Trophoblast cell (in vitro differentiated cells and primary cell): ENCODE results near the gene EOGT. TPM values are rescaled to one million over a fixed set of nuclear protein-coding genes. Genes with fewer than 3 reads are reported as not detected.

Source experiments
- DNase-seq, 2 donors: peaks; one replicate each; pipeline ENCODE4 v3.0.0-alpha.2; 2016
- H2AFZ ChIP-seq: 2 replicates; pipeline ENCODE4 v1.6.1; 2013; ENCODE audit warnings: low read length, moderate library complexity, mild to moderate bottlenecking; ENCODE audit not compliant: insufficient read depth, poor library complexity
- H2AK5ac ChIP-seq: 2 replicates; pipeline ENCODE4 v1.6.1; 2013; ENCODE audit warnings: mild to moderate bottlenecking, low read length
- H2BK120ac ChIP-seq: 2 replicates; pipeline ENCODE4 v1.6.1; 2013; ENCODE audit warnings: low read length, mild to moderate bottlenecking, moderate library complexity; ENCODE audit not compliant: insufficient read depth, poor library complexity
- H2BK12ac ChIP-seq: 2 replicates; pipeline ENCODE4 v1.6.1; 2013; ENCODE audit warnings: mild to moderate bottlenecking, low read length, moderate library complexity
- H2BK5ac ChIP-seq: 2 replicates; pipeline ENCODE4 v1.6.1; 2013; ENCODE audit warnings: low read length, low read depth, moderate library complexity, mild to moderate bottlenecking; ENCODE audit not compliant: poor library complexity
- H3K14ac ChIP-seq: 2 replicates; pipeline ENCODE4 v1.6.1; 2013; ENCODE audit warnings: mild to moderate bottlenecking, low read length
- H3K18ac ChIP-seq: 2 replicates; pipeline ENCODE4 v1.6.1; 2013; ENCODE audit warnings: mild to moderate bottlenecking, low read length
- H3K23ac ChIP-seq: 2 replicates; pipeline ENCODE4 v1.6.1; 2013; ENCODE audit warnings: low read length
- H3K27ac ChIP-seq: 2 replicates; pipeline ENCODE4 v1.5.1; 2013; ENCODE audit warnings: low read depth, mild to moderate bottlenecking, inconsistent platforms, low read length, moderate library complexity
- H3K27me3 ChIP-seq: 2 replicates; pipeline ENCODE4 v1.6.1; 2013; ENCODE audit warnings: inconsistent platforms, mild to moderate bottlenecking, low read length, moderate library complexity; ENCODE audit not compliant: insufficient read depth
- H3K36me3 ChIP-seq, 2 experiments: 1 replicate in 1 of 2; 2 replicates in 1 of 2; pipeline ENCODE4 v1.6.1; 2013; ENCODE audit warnings: low read length in 2 of 2, mild to moderate bottlenecking in 2 of 2, moderate library complexity in 1 of 2; ENCODE audit not compliant: insufficient read depth in 2 of 2, control insufficient read depth in 1 of 2
- H3K4ac ChIP-seq: 2 replicates; pipeline ENCODE4 v1.6.1; 2013; ENCODE audit warnings: low read depth, mild to moderate bottlenecking, low read length, moderate library complexity
- H3K4me1 ChIP-seq, 2 experiments: 1 replicate in 1 of 2; 2 replicates in 1 of 2; pipeline ENCODE4 v1.6.1; 2013; ENCODE audit warnings: low read length in 2 of 2, mild to moderate bottlenecking in 2 of 2, moderate library complexity in 1 of 2; ENCODE audit not compliant: insufficient read depth in 2 of 2, control insufficient read depth in 1 of 2
- H3K4me2 ChIP-seq: 2 replicates; pipeline ENCODE4 v1.6.1; 2013; ENCODE audit warnings: inconsistent platforms, mild to moderate bottlenecking, low read length, moderate library complexity
- H3K4me3 ChIP-seq: 2 replicates; pipeline ENCODE4 v1.5.1; 2013; ENCODE audit warnings: mild to moderate bottlenecking, low read depth, low read length, inconsistent platforms
- H3K79me1 ChIP-seq: one replicate; pipeline ENCODE4 v1.6.1; 2013; ENCODE audit warnings: low read length
- H3K79me2 ChIP-seq: 2 replicates; pipeline ENCODE4 v1.6.1; 2013; ENCODE audit warnings: low read length, mild to moderate bottlenecking; ENCODE audit not compliant: control insufficient read depth, insufficient read depth, poor library complexity
- H3K9ac ChIP-seq: 2 replicates; pipeline ENCODE4 v1.6.1; 2013; ENCODE audit warnings: mild to moderate bottlenecking, low read length
- H3K9me3 ChIP-seq: 2 replicates; pipeline ENCODE4 v1.6.1; 2013; ENCODE audit warnings: low read depth, mild to moderate bottlenecking, control low read depth, inconsistent platforms, low read length; ENCODE audit not compliant: insufficient read depth
- H4K12ac ChIP-seq: 2 replicates; pipeline ENCODE4 v1.6.1; 2013; ENCODE audit warnings: low read depth, mild to moderate bottlenecking, low read length, moderate library complexity
- H4K8ac ChIP-seq: 2 replicates; pipeline ENCODE4 v1.6.1; 2013; ENCODE audit warnings: low read depth, mild to moderate bottlenecking, low read length, moderate library complexity
- H4K91ac ChIP-seq: one replicate; pipeline ENCODE4 v1.6.1; 2013; ENCODE audit warnings: low read depth, mild to moderate bottlenecking, low read length, moderate library complexity
- WGBS: extraction: QIAGEN DNeasy Blood & Tissue Kit; methylation state at CpG from one replicate; pipeline ENCODE4 v1.1.7; 2013; ENCODE audit warnings: missing lambda C conversion rate; ENCODE audit not compliant: insufficient read length, insufficient coverage; ENCODE audit errors: extremely low coverage; 5-methylcytosine and 5-hydroxymethylcytosine counted together
- polyA plus RNA-seq: library from polyadenylated mRNA; stranded (reverse); fragments of 200-250 nt; gene quantifications from 2 replicates; pipeline ENCODE4 v1.2.3, GENCODE V29; 2013

The EOGT gene
- polyA plus RNA-seq, result 17.8 and 18.6 TPM in 2 replicates

GRCh38 chr3:69013253-69014021, at the start of gene EOGT:
TSS of gene EOGT (minus strand) at chr3:69013684. CDS start at chr3:69009846, 3,838 bp downstream.
- Histone ChIP-seq H4K8ac (peak within 1 kb of the TSS; percentile 99), H3K27ac (peak within 1 kb of the TSS; percentile 83), H2AFZ (peak within 1 kb of the TSS; percentile 97), H3K79me2 (peaks cover 10% of the 10 kb centered on the region), H3K4me2 (peak within 1 kb of the TSS; percentile 80), H3K14ac (peak within 1 kb of the TSS; percentile 80), H3K36me3 (peaks cover 2 to 5% of the 10 kb centered on the region in 2 experiments), H4K91ac (peak within 1 kb of the TSS; percentile 97), H3K4ac (peak within 1 kb of the TSS; percentile 73), H2BK5ac (peak within 1 kb of the TSS; percentile 85), H2BK12ac (peak within 1 kb of the TSS; percentile 91), H3K23ac (no peak within 1 kb of the TSS), H3K79me1 (peaks cover 13% of the 10 kb centered on the region), H2AK5ac (no peak within 1 kb of the TSS), H3K4me1 (peaks cover 6 to 8% of the 10 kb centered on the region in 2 experiments), H4K12ac (peak within 1 kb of the TSS; percentile 97), H2BK120ac (peak within 1 kb of the TSS; percentile 98), H3K9me3 (no peaks in the 10 kb centered on the region), H3K27me3 (no peaks in the 10 kb centered on the region), H3K9ac (peak within 1 kb of the TSS; percentile 89), H3K4me3 (peak within 1 kb of the TSS; percentile 88), H3K18ac (peak within 1 kb of the TSS; percentile 98)
- DNase-seq, result peak; percentile 88 to 92
- WGBS, result no CpG with 5 or more reads among the region's 96 CpGs

GRCh38 chr3:69059688-69060087, 46.2 kb upstream of the EOGT start:
- Histone ChIP-seq H2AK5ac (no peak overlapping the region), H3K23ac (no peak overlapping the region), H2BK5ac (no peak overlapping the region), H4K8ac (no peak overlapping the region), H3K4me1 (no peaks in the 10 kb centered on the region), H3K79me1 (no peaks in the 10 kb centered on the region), H3K14ac (no peak overlapping the region), H3K4me2 (no peak overlapping the region), H3K4ac (no peak overlapping the region), H4K12ac (no peak overlapping the region), H3K79me2 (no peaks in the 10 kb centered on the region), H3K4me3 (no peak overlapping the region), H3K27me3 (no peaks in the 10 kb centered on the region), H3K9me3 (no peaks in the 10 kb centered on the region), H3K27ac (no peak overlapping the region), H2BK120ac (no peak overlapping the region), H3K36me3 (peaks cover 10 to 17% of the 10 kb centered on the region in 2 experiments), H2AFZ (no peak overlapping the region), H2BK12ac (no peak overlapping the region), H4K91ac (no peak overlapping the region), H3K9ac (no peak overlapping the region), H3K18ac (no peak overlapping the region)
- DNase-seq, result no peak

GRCh38 chr3:69058947-69059224, 45.4 kb upstream of the EOGT start:
- no peak overlapping the region for H4K12ac ChIP-seq
- H3K23ac ChIP-seq, result no peak overlapping the region
- H4K91ac ChIP-seq, result no peak overlapping the region
- H3K79me1 ChIP-seq, result no peaks in the 10 kb centered on the region
- no peak overlapping the region for H3K14ac ChIP-seq
- no peak overlapping the region for H3K4me3 ChIP-seq
- no peak overlapping the region for H3K4ac ChIP-seq
- H3K18ac ChIP-seq, result no peak overlapping the region
- no peaks in the 10 kb centered on the region for H3K27me3 ChIP-seq
- no peaks in the 10 kb centered on the region for H3K9me3 ChIP-seq
- no peak overlapping the region for H3K27ac ChIP-seq
- H3K4me2 ChIP-seq, result no peak overlapping the region
- no peak for DNase-seq
- H4K8ac ChIP-seq, result no peak overlapping the region
- H3K36me3 ChIP-seq, result peaks cover 13 to 19% of the 10 kb centered on the region in 2 experiments
- WGBS, result no CpG with 5 or more reads among the region's 2 CpGs
- H2BK120ac ChIP-seq, result no peak overlapping the region
- H3K9ac ChIP-seq, result no peak overlapping the region
- H2BK5ac ChIP-seq, result no peak overlapping the region
- H2BK12ac ChIP-seq, result no peak overlapping the region
- no peak overlapping the region for H2AK5ac ChIP-seq
- no peaks in the 10 kb centered on the region for H3K4me1 ChIP-seq
- no peak overlapping the region for H2AFZ ChIP-seq
- H3K79me2 ChIP-seq, result no peaks in the 10 kb centered on the region

GRCh38 chr3:69058180-69058946, 44.9 kb upstream of the EOGT start:
- WGBS, result no CpG with 5 or more reads among the region's 3 CpGs
- Histone ChIP-seq H3K4me1 (no peaks in the 10 kb centered on the region), H4K12ac (no peak overlapping the region), H3K79me1 (no peaks in the 10 kb centered on the region), H2AK5ac (no peak overlapping the region), H4K8ac (no peak overlapping the region), H3K14ac (no peak overlapping the region), H2BK5ac (no peak overlapping the region), H3K4ac (no peak overlapping the region), H3K18ac (no peak overlapping the region), H3K9me3 (no peaks in the 10 kb centered on the region), H2BK12ac (no peak overlapping the region), H2AFZ (no peak overlapping the region), H3K9ac (no peak overlapping the region), H3K79me2 (no peaks in the 10 kb centered on the region), H2BK120ac (no peak overlapping the region), H3K4me3 (no peak overlapping the region), H3K23ac (no peak overlapping the region), H3K27ac (no peak overlapping the region), H3K4me2 (no peak overlapping the region), H3K36me3 (peaks cover 13 to 19% of the 10 kb centered on the region in 2 experiments), H3K27me3 (no peaks in the 10 kb centered on the region), H4K91ac (no peak overlapping the region)
- no peak for DNase-seq
